ENCODE results near the gene KLF7.

GRCh38 chr2:207165121-207166038, at the start of gene KLF7:
- TF ChIP-seq CTCF (IDR thresholded peaks at IDR 0.05) (no peak), ZSCAN20 (CRISPR knock-in tag; IDR thresholded peaks at IDR 0.05) (no peak), EP300 (IDR thresholded peaks at IDR 0.05) (no peak), REST (IDR thresholded peaks at IDR 0.05) (no peak), RAD21 (conservative IDR thresholded peaks at IDR 0.05 in 1 of 2, IDR thresholded peaks at IDR 0.05 in 1 of 2) (0 out of 5 replicates have a peak, but pooled peaks of 1 of the 2 experiments have one; percentile 7), BHLHE40 (IDR thresholded peaks at IDR 0.05; ENCODE audit: low read depth, low read length) (no peak), HMGXB4 (CRISPR knock-in tag; IDR thresholded peaks at IDR 0.05; ENCODE audit: borderline replicate concordance) (no peak), EHMT2 (IDR thresholded peaks at IDR 0.05; ENCODE audit: low read depth) (no peak), SMC3 (IDR thresholded peaks at IDR 0.05) (0 out of 3 replicates have a peak, but pooled peaks have one; percentile 8), CEBPB (IDR thresholded peaks at IDR 0.05) (no peak), E2F6 (IDR thresholded peaks at IDR 0.05; ENCODE audit: borderline replicate concordance, low read depth) (no peak; the same call in 1 of the 2 replicates)

Data from A549 (cell line).